ENCODE results near the gene ZPLD1. TPM values are rescaled to one million over a fixed set of nuclear protein-coding genes. Genes with fewer than 3 reads are reported as not detected.

The ZPLD1 gene
- total RNA-seq, 4 donors from 2014 or later = not detected

DNA sequence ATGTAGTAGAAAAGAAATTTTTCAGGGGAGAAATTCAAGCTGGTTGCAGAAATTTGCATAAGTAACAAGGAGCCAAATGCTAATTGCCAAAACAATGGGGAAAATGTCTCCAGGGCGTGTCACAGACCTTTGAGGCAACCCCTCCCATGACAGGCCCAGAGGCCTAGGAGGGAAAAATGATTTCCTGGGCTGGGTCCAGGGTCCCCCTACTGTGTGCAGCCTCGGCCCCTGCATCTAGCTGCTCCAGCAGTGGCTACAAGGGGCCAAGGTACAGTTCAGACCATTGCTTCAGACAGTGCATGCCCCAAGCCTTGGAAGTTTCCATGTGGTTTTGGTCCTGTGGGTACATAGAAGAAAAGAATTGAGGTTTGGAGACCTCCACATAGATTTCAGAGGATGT lies 70.7 kb downstream of the ZPLD1 start:
- no peak for DNase-seq
- no peaks in the 10 kb centered on the region for H3K36me3 ChIP-seq
- H3K4me1 ChIP-seq = no peaks in the 10 kb centered on the region
- H3K27me3 ChIP-seq = no peaks in the 10 kb centered on the region
- H3K4me3 ChIP-seq = no peak overlapping the region
- TF ChIP-seq, protein P1, sequence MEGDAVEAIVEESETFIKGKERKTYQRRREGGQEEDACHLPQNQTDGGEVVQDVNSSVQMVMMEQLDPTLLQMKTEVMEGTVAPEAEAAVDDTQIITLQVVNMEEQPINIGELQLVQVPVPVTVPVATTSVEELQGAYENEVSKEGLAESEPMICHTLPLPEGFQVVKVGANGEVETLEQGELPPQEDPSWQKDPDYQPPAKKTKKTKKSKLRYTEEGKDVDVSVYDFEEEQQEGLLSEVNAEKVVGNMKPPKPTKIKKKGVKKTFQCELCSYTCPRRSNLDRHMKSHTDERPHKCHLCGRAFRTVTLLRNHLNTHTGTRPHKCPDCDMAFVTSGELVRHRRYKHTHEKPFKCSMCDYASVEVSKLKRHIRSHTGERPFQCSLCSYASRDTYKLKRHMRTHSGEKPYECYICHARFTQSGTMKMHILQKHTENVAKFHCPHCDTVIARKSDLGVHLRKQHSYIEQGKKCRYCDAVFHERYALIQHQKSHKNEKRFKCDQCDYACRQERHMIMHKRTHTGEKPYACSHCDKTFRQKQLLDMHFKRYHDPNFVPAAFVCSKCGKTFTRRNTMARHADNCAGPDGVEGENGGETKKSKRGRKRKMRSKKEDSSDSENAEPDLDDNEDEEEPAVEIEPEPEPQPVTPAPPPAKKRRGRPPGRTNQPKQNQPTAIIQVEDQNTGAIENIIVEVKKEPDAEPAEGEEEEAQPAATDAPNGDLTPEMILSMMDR (IDR thresholded peaks at IDR 0.05) = no peak
- TF ChIP-seq POLR2A (IDR thresholded peaks at IDR 0.05) = no peak
- H3K27ac ChIP-seq = no peak overlapping the region
- H3K9me3 ChIP-seq = no peaks in the 10 kb centered on the region

DNA sequence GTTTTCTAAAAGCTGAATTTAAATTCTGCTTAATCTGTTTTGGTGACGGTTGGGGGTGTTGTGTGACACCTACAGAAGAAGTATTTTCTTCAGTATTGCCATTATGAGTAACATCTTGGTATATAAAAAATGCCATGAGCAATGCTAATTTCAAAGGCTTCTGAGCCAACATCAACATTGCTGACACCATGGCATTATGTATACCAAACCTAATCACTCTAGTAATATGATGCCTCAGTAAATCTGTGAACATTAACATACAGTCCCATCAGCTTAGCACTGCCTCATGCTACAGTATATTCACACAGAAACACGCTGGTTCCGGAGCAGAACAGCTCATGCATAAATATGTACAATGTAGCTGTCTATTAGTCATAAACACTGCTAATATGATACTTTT lies 75.8 kb downstream of the ZPLD1 start:
- no peaks in the 10 kb centered on the region for H3K4me1 ChIP-seq
- DNase-seq = no peak

GRCh38 chr3:102511168-102511567 lies 76.4 kb downstream of the ZPLD1 start:
- DNase-seq = no peak
- H3K36me3 ChIP-seq = no peaks in the 10 kb centered on the region
- TF ChIP-seq, protein P1 (IDR thresholded peaks at IDR 0.05) = no peak
- no peak for TF ChIP-seq POLR2A (IDR thresholded peaks at IDR 0.05)
- H3K4me3 ChIP-seq = no peak overlapping the region
- H3K27ac ChIP-seq = no peak overlapping the region
- no peaks in the 10 kb centered on the region for H3K27me3 ChIP-seq
- no peaks in the 10 kb centered on the region for H3K4me1 ChIP-seq
- no peaks in the 10 kb centered on the region for H3K9me3 ChIP-seq

More for the DNA sequence above, 75.8 kb downstream of the ZPLD1 start:
- Histone ChIP-seq H3K27me3 (no peaks in the 10 kb centered on the region), H3K36me3 (no peaks in the 10 kb centered on the region), H3K9me3 (no peaks in the 10 kb centered on the region), H3K4me3 (no peak overlapping the region), H3K27ac (no peak overlapping the region)
- TF ChIP-seq POLR2A (IDR thresholded peaks at IDR 0.05) = no peak
- TF ChIP-seq, protein P1 (IDR thresholded peaks at IDR 0.05) = no peak

GRCh38 chr3:102511639-102512038 lies 76.8 kb downstream of the ZPLD1 start:
- Histone ChIP-seq H3K36me3 (no peaks in the 10 kb centered on the region), H3K27me3 (no peaks in the 10 kb centered on the region), H3K4me3 (no peak overlapping the region), H3K4me1 (no peaks in the 10 kb centered on the region), H3K27ac (no peak overlapping the region), H3K9me3 (no peaks in the 10 kb centered on the region)
- DNase-seq = no peak
- no peak for TF ChIP-seq POLR2A (IDR thresholded peaks at IDR 0.05)
- TF ChIP-seq, protein P1 (IDR thresholded peaks at IDR 0.05) = no peak

GRCh38 chr3:102512734-102513504 lies 78.1 kb downstream of the ZPLD1 start:
- H3K4me1 ChIP-seq = no peaks in the 10 kb centered on the region
- TF ChIP-seq, protein P1 (IDR thresholded peaks at IDR 0.05) = no peak
- TF ChIP-seq POLR2A (IDR thresholded peaks at IDR 0.05) = no peak
- no peaks in the 10 kb centered on the region for H3K9me3 ChIP-seq
- H3K27me3 ChIP-seq = no peaks in the 10 kb centered on the region
- no peak overlapping the region for H3K27ac ChIP-seq
- no peak for DNase-seq
- H3K4me3 ChIP-seq = no peak overlapping the region
- H3K36me3 ChIP-seq = no peaks in the 10 kb centered on the region

Measured in Peyer's patch (tissue), 4 donors.